GM19395 (cell line): ENCODE results near the gene CD37.
"Not testable (repeated sequence)": the region's sequence is repeated elsewhere in the genome, so short reads cannot be mapped to it uniquely, and the experiment has no call there.

Experiments
- ATAC-seq: cut with Tn5 transposase; IDR thresholded peaks from one replicate; pipeline ENCODE4 v1.9.1; 2021; ENCODE audit warnings: mild to moderate bottlenecking, moderate library complexity; ENCODE audit not compliant: unreplicated experiment

The CD37 gene

GRCh38 chr19:49373174-49373573 is 38.0 kb downstream of the CD37 start:
- ATAC-seq, result not testable (repeated sequence)

- no peak for ATAC-seq
These were observed 39.6 kb downstream of the CD37 start for GRCh38 chr19:49374665-49375434.

GRCh38 chr19:49378512-49378911 is 43.3 kb downstream of the CD37 start:
- ATAC-seq, result no peak

- no peak for ATAC-seq
These were observed 45.2 kb downstream of the CD37 start for GRCh38 chr19:49380391-49380790.

GRCh38 chr19:49382639-49383038 is 47.4 kb downstream of the CD37 start:
- ATAC-seq, result no peak

- no peak for ATAC-seq
These were observed 48.4 kb downstream of the CD37 start for GRCh38 chr19:49383599-49383998.

GRCh38 chr19:49387936-49388372 is 52.7 kb downstream of the CD37 start, which contains the start of gene KASH5:
Gene KASH5 (plus strand): TSS chr19:49388249. CDS start chr19:49390884, 2,635 bp downstream.
- no peak for ATAC-seq

- no peak for ATAC-seq
These were observed 54.2 kb downstream of the CD37 start for GRCh38 chr19:49389406-49389805.
